IPS-15b (cell line): Measurements from ENCODE around the gene ITGB8.

Source experiments
- H3K27me3 ChIP-seq: one replicate; pipeline ENCODE4 v1.6.1; 2013; ENCODE audit warnings: low read length; ENCODE audit not compliant: control insufficient read depth, insufficient read depth
- H3K36me3 ChIP-seq: one replicate; pipeline ENCODE4 v1.6.1; 2013; ENCODE audit warnings: low read length; ENCODE audit not compliant: control insufficient read depth, insufficient read depth
- H3K4me1 ChIP-seq: one replicate; pipeline ENCODE4 v1.6.1; 2013; ENCODE audit warnings: mild to moderate bottlenecking, low read length; ENCODE audit not compliant: control insufficient read depth, insufficient read depth
- H3K4me3 ChIP-seq: one replicate; pipeline ENCODE4 v1.5.1; 2013; ENCODE audit warnings: low read depth, low read length
- H3K9ac ChIP-seq: one replicate; pipeline ENCODE4 v1.6.1; 2013; ENCODE audit warnings: low read depth, mild to moderate bottlenecking, low read length
- H3K9me3 ChIP-seq: one replicate; pipeline ENCODE4 v1.6.1; 2013; ENCODE audit warnings: mild to moderate bottlenecking, low read length; ENCODE audit not compliant: control insufficient read depth, insufficient read depth

Gene ITGB8

GRCh38 chr7:20346577-20346976 lies 15.9 kb downstream of the ITGB8 start:
- Histone ChIP-seq H3K4me1 (peaks cover 2% of the 10 kb centered on the region), H3K36me3 (no peaks in the 10 kb centered on the region), H3K27me3 (no peaks in the 10 kb centered on the region), H3K4me3 (no peak overlapping the region), H3K9me3 (no peaks in the 10 kb centered on the region), H3K9ac (no peak overlapping the region)

- H3K4me1 ChIP-seq: peaks cover 1% of the 10 kb centered on the region
Measured at GRCh38 chr7:20347680-20348079, 17.0 kb downstream of the ITGB8 start.

GRCh38 chr7:20348125-20348807 lies 17.6 kb downstream of the ITGB8 start:
- H3K27me3 ChIP-seq: no peaks in the 10 kb centered on the region
- H3K9ac ChIP-seq: no peak overlapping the region
- H3K36me3 ChIP-seq: no peaks in the 10 kb centered on the region
- no peaks in the 10 kb centered on the region for H3K9me3 ChIP-seq
- no peak overlapping the region for H3K4me3 ChIP-seq
- no peaks in the 10 kb centered on the region for H3K4me1 ChIP-seq

More at GRCh38 chr7:20347680-20348079, 17.0 kb downstream of the ITGB8 start:
- H3K9ac ChIP-seq: no peak overlapping the region
- H3K36me3 ChIP-seq: no peaks in the 10 kb centered on the region
- no peaks in the 10 kb centered on the region for H3K9me3 ChIP-seq
- H3K4me3 ChIP-seq: no peak overlapping the region
- H3K27me3 ChIP-seq: no peaks in the 10 kb centered on the region

GRCh38 chr7:20350518-20350951 lies 19.8 kb downstream of the ITGB8 start:
- Histone ChIP-seq H3K9me3 (no peaks in the 10 kb centered on the region), H3K36me3 (no peaks in the 10 kb centered on the region), H3K27me3 (no peaks in the 10 kb centered on the region), H3K9ac (no peak overlapping the region), H3K4me1 (no peaks in the 10 kb centered on the region), H3K4me3 (no peak overlapping the region)

GRCh38 chr7:20350996-20351692 lies 20.4 kb downstream of the ITGB8 start:
- H3K36me3 ChIP-seq: no peaks in the 10 kb centered on the region
- no peak overlapping the region for H3K4me3 ChIP-seq
- H3K9ac ChIP-seq: no peak overlapping the region

GRCh38 chr7:20351901-20352300 lies 21.2 kb downstream of the ITGB8 start:
- Histone ChIP-seq H3K36me3 (no peaks in the 10 kb centered on the region), H3K27me3 (no peaks in the 10 kb centered on the region), H3K9ac (no peak overlapping the region), H3K9me3 (no peaks in the 10 kb centered on the region), H3K4me1 (no peaks in the 10 kb centered on the region), H3K4me3 (no peak overlapping the region)

More at GRCh38 chr7:20350996-20351692, 20.4 kb downstream of the ITGB8 start:
- Histone ChIP-seq H3K9me3 (no peaks in the 10 kb centered on the region), H3K4me1 (no peaks in the 10 kb centered on the region), H3K27me3 (no peaks in the 10 kb centered on the region)

GRCh38 chr7:20352573-20353306 lies 22.0 kb downstream of the ITGB8 start:
- no peak overlapping the region for H3K4me3 ChIP-seq
- H3K9ac ChIP-seq: no peak overlapping the region
- H3K27me3 ChIP-seq: no peaks in the 10 kb centered on the region

GRCh38 chr7:20354610-20355528 lies 24.2 kb downstream of the ITGB8 start:
- Histone ChIP-seq H3K9ac (no peak overlapping the region), H3K9me3 (no peaks in the 10 kb centered on the region), H3K36me3 (no peaks in the 10 kb centered on the region), H3K4me3 (no peak overlapping the region), H3K4me1 (no peaks in the 10 kb centered on the region), H3K27me3 (no peaks in the 10 kb centered on the region)

More at GRCh38 chr7:20352573-20353306, 22.0 kb downstream of the ITGB8 start:
- Histone ChIP-seq H3K36me3 (no peaks in the 10 kb centered on the region), H3K4me1 (no peaks in the 10 kb centered on the region), H3K9me3 (no peaks in the 10 kb centered on the region)

- Histone ChIP-seq H3K9ac (no peak overlapping the region), H3K4me3 (no peak overlapping the region), H3K36me3 (no peaks in the 10 kb centered on the region), H3K9me3 (no peaks in the 10 kb centered on the region), H3K4me1 (no peaks in the 10 kb centered on the region), H3K27me3 (no peaks in the 10 kb centered on the region)
Measured at GRCh38 chr7:20358106-20358505, 27.4 kb downstream of the ITGB8 start.

- no peak overlapping the region for H3K9ac ChIP-seq
- H3K36me3 ChIP-seq: no peaks in the 10 kb centered on the region
- no peaks in the 10 kb centered on the region for H3K27me3 ChIP-seq
- no peak overlapping the region for H3K4me3 ChIP-seq
- no peaks in the 10 kb centered on the region for H3K4me1 ChIP-seq
- H3K9me3 ChIP-seq: no peaks in the 10 kb centered on the region
Measured at GRCh38 chr7:20358762-20359282, 28.1 kb downstream of the ITGB8 start.
